ENCODE measurements around the gene PPM1N. TPM values are rescaled to one million over a fixed set of nuclear protein-coding genes. Genes with fewer than 3 reads are reported as not detected.
"Not testable (repeated sequence)": the region's sequence is repeated elsewhere in the genome, so short reads cannot be mapped to it uniquely, and the experiment has no call there.

Gene PPM1N
- total RNA-seq, 2 experiments from 2014 or later: 3.3 to 3.5 TPM

DNA sequence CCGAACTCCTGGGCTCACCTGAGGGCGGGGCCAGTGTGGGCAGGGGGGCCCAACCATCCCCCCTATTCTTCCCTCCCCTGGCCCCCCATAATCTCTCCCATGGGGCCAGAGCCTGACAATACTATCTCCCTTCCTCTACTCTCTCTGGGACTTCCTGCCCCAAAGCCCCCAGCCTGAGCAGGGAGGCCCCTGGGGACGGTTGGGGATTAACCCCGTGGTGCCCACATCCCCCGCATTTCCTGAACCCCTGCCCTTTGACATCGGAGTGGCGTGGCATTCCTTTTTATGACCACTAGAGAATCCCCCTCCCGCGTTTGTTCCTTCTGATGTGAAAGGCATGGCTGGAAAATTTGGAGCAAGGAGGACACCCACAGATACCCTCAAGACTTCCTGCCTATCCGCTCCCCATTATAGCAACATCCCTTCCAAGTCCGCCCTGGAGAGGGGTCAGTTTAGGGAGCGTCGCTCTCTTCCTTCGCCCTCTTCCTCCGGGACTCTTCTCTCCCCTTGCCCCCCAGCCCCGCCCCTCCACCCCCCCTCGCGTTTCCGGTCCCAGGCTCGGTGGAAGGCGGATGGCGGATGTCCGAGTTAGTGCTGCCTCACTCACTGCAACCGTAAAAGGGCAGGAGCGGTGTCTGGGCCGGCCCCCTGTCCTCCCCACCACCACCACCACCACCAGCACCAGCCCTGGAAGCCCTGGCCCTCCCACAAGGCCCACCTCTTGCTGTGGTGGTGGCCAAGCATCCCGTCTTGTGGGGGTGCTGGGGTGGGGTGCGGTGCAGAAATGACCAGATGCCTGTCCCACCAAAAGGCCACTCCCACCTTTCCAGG is 10.8 kb downstream of the PPM1N start:
- H3K27me3 Mint-ChIP-seq: no peaks in the 10 kb centered on the region
- no peaks in the 10 kb centered on the region for H3K9me3 Mint-ChIP-seq
- intact Hi-C loops (cut with DNase I, micrococcal nuclease): loop anchor here (1.0 to 5.0 kb wide), 4 partner anchors 14 to 183 kb away; partner anchors contain the start of genes QPCTL (in 1 of the 2) and SNRPD2 (in 1 of the 2)
- Histone ChIP-seq H3K9me3 (ENCODE audit: control insufficient read depth in 1 of 2, insufficient read depth in 1 of 2, low read length in 2 of 2) (no peaks in the 10 kb centered on the region), H3K4me3 (ENCODE audit: low read length) (peak overlapping the region; percentile 89), H3K27ac (ENCODE audit: low read depth in 1 of 2, low read length in 2 of 2) (peak overlapping the region; percentile 44 to 94), H3K4me1 (ENCODE audit: insufficient read depth, low read length) (peaks cover 65% of the 10 kb centered on the region), H3K36me3 (ENCODE audit: insufficient read depth, low read length) (peaks cover 9% of the 10 kb centered on the region), H3K27me3 (ENCODE audit: control insufficient read depth in 1 of 2, insufficient read depth in 2 of 2, low read length in 2 of 2) (no peaks in the 10 kb centered on the region)
- peak overlapping the region; percentile 99 for H3K27ac Mint-ChIP-seq
- H3K4me3 Mint-ChIP-seq: peak overlapping the region; percentile 98
- no peak for ATAC-seq (ENCODE audit: poor library complexity)
- H3K36me3 Mint-ChIP-seq (ENCODE audit: low read depth): peaks cover 17% of the 10 kb centered on the region
- ChIA-PET CTCF (interaction anchor here (0.5 to 1.7 kb wide), 3 partner anchors 30 to 95 kb away, joined by 3 to 8 read pairs (median 3); no protein-coding TSS in a partner anchor), POLR2A (interaction anchor here (0.9 to 1.5 kb wide), 5 partner anchors 10 to 130 kb away, joined by 3 to 4 read pairs (median 3); partner anchors contain the start of genes EML2, FOSB, OPA3 and PPM1N)
- TF ChIP-seq, protein P1, sequence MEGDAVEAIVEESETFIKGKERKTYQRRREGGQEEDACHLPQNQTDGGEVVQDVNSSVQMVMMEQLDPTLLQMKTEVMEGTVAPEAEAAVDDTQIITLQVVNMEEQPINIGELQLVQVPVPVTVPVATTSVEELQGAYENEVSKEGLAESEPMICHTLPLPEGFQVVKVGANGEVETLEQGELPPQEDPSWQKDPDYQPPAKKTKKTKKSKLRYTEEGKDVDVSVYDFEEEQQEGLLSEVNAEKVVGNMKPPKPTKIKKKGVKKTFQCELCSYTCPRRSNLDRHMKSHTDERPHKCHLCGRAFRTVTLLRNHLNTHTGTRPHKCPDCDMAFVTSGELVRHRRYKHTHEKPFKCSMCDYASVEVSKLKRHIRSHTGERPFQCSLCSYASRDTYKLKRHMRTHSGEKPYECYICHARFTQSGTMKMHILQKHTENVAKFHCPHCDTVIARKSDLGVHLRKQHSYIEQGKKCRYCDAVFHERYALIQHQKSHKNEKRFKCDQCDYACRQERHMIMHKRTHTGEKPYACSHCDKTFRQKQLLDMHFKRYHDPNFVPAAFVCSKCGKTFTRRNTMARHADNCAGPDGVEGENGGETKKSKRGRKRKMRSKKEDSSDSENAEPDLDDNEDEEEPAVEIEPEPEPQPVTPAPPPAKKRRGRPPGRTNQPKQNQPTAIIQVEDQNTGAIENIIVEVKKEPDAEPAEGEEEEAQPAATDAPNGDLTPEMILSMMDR (IDR thresholded peaks at IDR 0.05): no peak
- peak in 5 of 14 experiments; percentile 29 to 69 (median 54) for DNase-seq
- peaks cover 65% of the 10 kb centered on the region for H3K4me1 Mint-ChIP-seq (ENCODE audit: low read depth)

DNA sequence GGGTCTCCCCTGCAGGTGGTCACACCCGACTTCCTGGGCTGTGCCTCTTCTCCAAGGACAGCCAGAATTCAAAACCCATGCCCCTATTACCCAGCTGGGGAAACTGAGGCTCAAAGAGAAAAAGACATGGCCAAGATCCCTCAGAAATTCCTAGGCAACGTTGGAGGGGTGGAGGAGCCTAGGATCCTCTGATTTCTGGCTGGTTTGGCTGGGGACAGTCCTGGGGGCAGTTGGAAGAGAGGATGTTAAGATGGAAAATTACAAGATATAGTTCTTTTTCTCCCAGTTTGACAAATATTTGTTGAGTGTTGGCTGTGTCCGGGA is 11.4 kb downstream of the PPM1N start:
- Mint-ChIP-seq H3K4me1 (ENCODE audit: low read depth) (peaks cover 70% of the 10 kb centered on the region), H3K4me3 (peak overlapping the region; percentile 98), H3K27me3 (no peaks in the 10 kb centered on the region), H3K27ac (peak overlapping the region; percentile 75), H3K36me3 (ENCODE audit: low read depth) (peaks cover 17% of the 10 kb centered on the region), H3K9me3 (no peaks in the 10 kb centered on the region)
- DNase-seq (no peak), ATAC-seq (ENCODE audit: poor library complexity) (no peak)
- peak overlapping the region; percentile 44 for H3K27ac ChIP-seq (ENCODE audit: low read depth in 1 of 2, low read length in 2 of 2)
- ChIA-PET POLR2A (interaction anchor here (0.9 to 1.3 kb wide), 4 partner anchors 11 to 136 kb away, joined by 3 to 4 read pairs (median 4); partner anchors contain the start of genes FOSB, OPA3 and PPM1N), CTCF (interaction anchor here (1.6 kb wide), 1 partner anchor 24 kb away, joined by 4 read pairs; no protein-coding TSS in a partner anchor)
- H3K4me1 ChIP-seq (ENCODE audit: insufficient read depth, low read length): peaks cover 70% of the 10 kb centered on the region
- H3K36me3 ChIP-seq (ENCODE audit: insufficient read depth, low read length): peaks cover 14% of the 10 kb centered on the region
- intact Hi-C loops (cut with DNase I, micrococcal nuclease): loop anchor here (5.0 kb wide), 3 partner anchors 48 to 183 kb away; partner anchors contain the start of genes QPCTL (in 1 of the 2) and SNRPD2 (in 1 of the 2)
- TF ChIP-seq, protein P1 (IDR thresholded peaks at IDR 0.05): no peak
- H3K4me3 ChIP-seq (ENCODE audit: low read length): peak overlapping the region; percentile 89
- H3K27me3 ChIP-seq (ENCODE audit: control insufficient read depth in 1 of 2, insufficient read depth in 2 of 2, low read length in 2 of 2): no peaks in the 10 kb centered on the region
- no peaks in the 10 kb centered on the region for H3K9me3 ChIP-seq (ENCODE audit: control insufficient read depth in 1 of 2, insufficient read depth in 1 of 2, low read length in 2 of 2)

DNA sequence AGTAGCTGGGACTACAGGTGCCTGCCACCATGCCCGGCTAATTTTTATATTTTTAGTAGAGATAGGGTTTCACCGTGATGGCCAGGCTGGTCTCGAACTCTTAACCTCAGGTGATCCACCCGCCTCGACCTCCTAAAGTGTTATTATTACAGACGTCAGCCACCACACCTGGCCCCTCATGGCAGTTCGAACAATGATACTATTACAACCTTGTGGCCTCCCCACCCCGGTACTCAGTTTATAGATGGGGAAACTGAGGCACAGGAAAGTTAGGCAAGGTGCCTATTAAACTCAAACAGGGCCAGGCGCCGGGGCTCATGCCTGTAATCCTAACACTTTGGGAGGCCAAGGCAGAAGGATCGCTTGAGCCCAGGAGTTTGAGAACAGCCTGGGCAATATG is 12.1 kb downstream of the PPM1N start:
- peak overlapping the region; percentile 75 for H3K27ac Mint-ChIP-seq
- ATAC-seq (ENCODE audit: poor library complexity); DNase-seq; intact Hi-C loops (cut with DNase I, micrococcal nuclease); H3K4me3 ChIP-seq (ENCODE audit: low read length); H3K27me3 Mint-ChIP-seq; H3K27me3 ChIP-seq (ENCODE audit: control insufficient read depth in 1 of 2, insufficient read depth in 2 of 2, low read length in 2 of 2); H3K27ac ChIP-seq (ENCODE audit: low read depth in 1 of 2, low read length in 2 of 2); H3K9me3 ChIP-seq (ENCODE audit: control insufficient read depth in 1 of 2, insufficient read depth in 1 of 2, low read length in 2 of 2); H3K9me3 Mint-ChIP-seq: not testable (repeated sequence)
- ChIA-PET CTCF (interaction anchor here (1.0 to 1.6 kb wide), 4 partner anchors 25 to 132 kb away, joined by 3 to 6 read pairs (median 4); no protein-coding TSS in a partner anchor), POLR2A (interaction anchor here (0.9 to 1.3 kb wide), 4 partner anchors 11 to 135 kb away, joined by 3 to 4 read pairs (median 4); partner anchors contain the start of genes FOSB, OPA3 and PPM1N)
- H3K4me3 Mint-ChIP-seq: peak overlapping the region; percentile 98
- Histone ChIP-seq H3K4me1 (ENCODE audit: insufficient read depth, low read length) (peaks cover 75% of the 10 kb centered on the region), H3K36me3 (ENCODE audit: insufficient read depth, low read length) (peaks cover 16% of the 10 kb centered on the region)
- H3K4me1 Mint-ChIP-seq (ENCODE audit: low read depth): peaks cover 71% of the 10 kb centered on the region
- H3K36me3 Mint-ChIP-seq (ENCODE audit: low read depth): peaks cover 24% of the 10 kb centered on the region
